Effector memory CD8-positive, alpha-beta T cell (primary cell): Measurements from ENCODE around the gene AQP5.
A peak's percentile ranks its signal among the peaks of the same experiment; 100 is the strongest.

Source experiments
- ATAC-seq: fragments of 150-1000 bp; cut with Tn5 transposase; replicated peaks from 2 replicates; pipeline ENCODE4 v1.10.0; 2021; ENCODE audit warnings: mild to moderate bottlenecking, moderate library complexity
- DNase-seq, 3 experiments: peaks; one replicate each; pipeline ENCODE4 v3.0.0; 2021
- H3K27ac Mint-ChIP-seq, 2 donors: one replicate each; pipeline ENCODE4 v1.8.0; 2022; ENCODE audit warnings: mild to moderate bottlenecking in 2 of 2, mixed read lengths in 2 of 2, moderate library complexity in 2 of 2
- H3K27me3 Mint-ChIP-seq, 2 donors: one replicate each; pipeline ENCODE4 v1.8.0; 2022; ENCODE audit warnings: mixed read lengths in 2 of 2
- H3K36me3 Mint-ChIP-seq: one replicate; pipeline ENCODE4 v1.8.0; 2022; ENCODE audit warnings: mild to moderate bottlenecking, moderate library complexity, mixed read lengths; ENCODE audit not compliant: insufficient read depth
- H3K4me1 Mint-ChIP-seq, 2 donors: one replicate each; pipeline ENCODE4 v1.8.0; 2022; ENCODE audit warnings: low read depth in 2 of 2, mixed read lengths in 2 of 2
- H3K4me3 Mint-ChIP-seq, 2 donors: one replicate each; pipeline ENCODE4 v1.8.0; 2022; ENCODE audit warnings: mild to moderate bottlenecking in 2 of 2, mixed read lengths in 2 of 2, moderate library complexity in 2 of 2
- H3K9me3 Mint-ChIP-seq, 2 donors: one replicate each; pipeline ENCODE4 v1.8.0; 2022; ENCODE audit warnings: mixed read lengths in 2 of 2

The AQP5 gene

GRCh38 chr12:49959685-49960473 is 1.8 kb upstream of the AQP5 start:
- Mint-ChIP-seq H3K27me3 (peaks cover 81 to 89% of the 10 kb centered on the region in 2 donors), H3K36me3 (no peaks in the 10 kb centered on the region), H3K4me1 (peaks cover 3 to 5% of the 10 kb centered on the region in 2 donors), H3K4me3 (peak overlapping the region in 1 of 2 donors; percentile 22), H3K27ac (no peak overlapping the region), H3K9me3 (no peaks in the 10 kb centered on the region)
- DNase-seq = no peak
- no peak for ATAC-seq

DNA sequence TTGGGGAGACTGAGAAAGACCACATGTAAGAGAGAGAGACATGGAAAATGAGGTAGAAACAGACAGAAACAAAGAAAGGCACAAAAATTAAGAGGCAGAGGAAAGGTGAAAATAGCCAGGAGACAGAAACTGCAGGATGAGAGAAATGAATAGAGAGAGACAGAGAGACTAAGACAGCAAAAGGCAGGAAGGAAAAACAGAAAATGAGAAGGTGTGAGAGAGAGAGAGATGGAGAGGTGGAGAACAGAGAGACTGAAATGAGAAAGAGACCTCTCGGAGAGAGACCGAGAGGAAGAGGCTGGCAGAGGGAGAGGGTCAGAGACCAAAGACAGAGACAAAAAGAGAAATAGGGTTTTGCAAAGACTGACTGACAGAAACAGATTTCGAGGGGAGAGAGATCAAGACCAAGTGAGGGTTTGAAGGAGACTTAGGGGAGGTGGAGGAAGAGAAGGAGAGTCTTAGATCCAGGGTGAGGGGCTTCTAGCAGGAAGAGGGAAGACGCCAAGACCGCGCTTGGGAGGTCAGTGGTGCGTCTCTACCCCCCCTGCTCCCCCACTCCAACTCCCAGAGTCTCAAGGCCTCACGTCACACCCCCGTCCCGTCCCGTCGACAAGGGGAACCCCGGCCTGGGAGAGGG is 1.1 kb upstream of the AQP5 start:
- ATAC-seq = no peak
- Mint-ChIP-seq H3K27ac (no peak overlapping the region), H3K4me1 (peaks cover 3 to 5% of the 10 kb centered on the region in 2 donors), H3K36me3 (no peaks in the 10 kb centered on the region), H3K4me3 (peak overlapping the region; percentile 9 to 22), H3K9me3 (no peaks in the 10 kb centered on the region), H3K27me3 (peaks cover 83 to 92% of the 10 kb centered on the region in 2 donors)
- DNase-seq = no peak

- H3K36me3 Mint-ChIP-seq = no peaks in the 10 kb centered on the region
- DNase-seq (no peak), ATAC-seq (no peak)
- H3K9me3 Mint-ChIP-seq = no peaks in the 10 kb centered on the region
- H3K4me3 Mint-ChIP-seq = peak overlapping the region; percentile 9 to 46
- H3K27me3 Mint-ChIP-seq = peaks cover 78 to 92% of the 10 kb centered on the region in 2 donors
- peaks cover 6 to 7% of the 10 kb centered on the region in 2 donors for H3K4me1 Mint-ChIP-seq
- no peak overlapping the region for H3K27ac Mint-ChIP-seq
Measured at GRCh38 chr12:49961993-49962764, 507 bp downstream of the AQP5 start.

- Mint-ChIP-seq H3K4me3 (peak overlapping the region; percentile 9 to 46), H3K27ac (no peak overlapping the region), H3K27me3 (peaks cover 69 to 84% of the 10 kb centered on the region in 2 donors), H3K4me1 (peaks cover 7 to 8% of the 10 kb centered on the region in 2 donors), H3K9me3 (no peaks in the 10 kb centered on the region), H3K36me3 (no peaks in the 10 kb centered on the region)
- DNase-seq (no peak), ATAC-seq (no peak)
Measured at GRCh38 chr12:49962861-49963765, 1.4 kb downstream of the AQP5 start.

GRCh38 chr12:49963976-49964815 is 2.5 kb downstream of the AQP5 start:
- DNase-seq = no peak
- Mint-ChIP-seq H3K27ac (no peak overlapping the region), H3K9me3 (no peaks in the 10 kb centered on the region), H3K4me1 (peaks cover 7 to 8% of the 10 kb centered on the region in 2 donors), H3K4me3 (no peak overlapping the region), H3K27me3 (peaks cover 58 to 73% of the 10 kb centered on the region in 2 donors), H3K36me3 (no peaks in the 10 kb centered on the region)
- no peak for ATAC-seq

GRCh38 chr12:49964849-49965624 is 3.4 kb downstream of the AQP5 start:
- H3K27me3 Mint-ChIP-seq = peaks cover 49 to 65% of the 10 kb centered on the region in 2 donors
- H3K27ac Mint-ChIP-seq = no peak overlapping the region
- DNase-seq = no peak
- ATAC-seq = no peak
- H3K36me3 Mint-ChIP-seq = no peaks in the 10 kb centered on the region
- H3K9me3 Mint-ChIP-seq = no peaks in the 10 kb centered on the region
- peaks cover 7 to 8% of the 10 kb centered on the region in 2 donors for H3K4me1 Mint-ChIP-seq
- H3K4me3 Mint-ChIP-seq = no peak overlapping the region

DNA sequence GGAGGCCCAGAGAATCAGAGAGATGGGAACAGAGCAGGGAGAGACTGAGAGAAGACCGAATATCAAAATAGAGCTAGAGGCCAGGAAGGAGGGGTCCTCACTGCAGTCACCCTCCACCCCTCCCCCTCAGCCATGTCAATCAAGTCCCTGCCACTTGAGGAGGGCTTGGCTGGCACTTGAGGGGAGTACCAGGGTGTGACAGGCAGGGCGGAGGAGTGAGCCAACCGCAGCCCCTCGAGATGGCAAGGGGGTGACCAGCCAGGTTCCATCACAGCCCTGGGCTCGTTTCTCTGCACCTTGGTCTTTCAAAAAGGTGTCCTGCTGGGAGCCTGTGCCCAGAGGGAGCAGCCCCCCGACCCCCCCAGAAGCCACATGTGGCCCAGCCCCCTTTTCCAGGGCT is 4.2 kb downstream of the AQP5 start:
- no peak overlapping the region for H3K27ac Mint-ChIP-seq
- no peaks in the 10 kb centered on the region for H3K36me3 Mint-ChIP-seq
- H3K9me3 Mint-ChIP-seq = no peaks in the 10 kb centered on the region
- ATAC-seq (no peak), DNase-seq (no peak)
- no peak overlapping the region for H3K4me3 Mint-ChIP-seq
- H3K4me1 Mint-ChIP-seq = peaks cover 4% of the 10 kb centered on the region in 2 donors
- peaks cover 42 to 57% of the 10 kb centered on the region in 2 donors for H3K27me3 Mint-ChIP-seq

- Mint-ChIP-seq H3K4me3 (peak overlapping the region; percentile 76 to 80), H3K9me3 (no peaks in the 10 kb centered on the region), H3K36me3 (no peaks in the 10 kb centered on the region), H3K27ac (no peak overlapping the region), H3K27me3 (peaks cover 40 to 54% of the 10 kb centered on the region in 2 donors), H3K4me1 (peaks cover 4% of the 10 kb centered on the region in 2 donors)
- ATAC-seq (no peak), DNase-seq (no peak)
Measured at GRCh38 chr12:49966511-49967041, 4.9 kb downstream of the AQP5 start.

DNA sequence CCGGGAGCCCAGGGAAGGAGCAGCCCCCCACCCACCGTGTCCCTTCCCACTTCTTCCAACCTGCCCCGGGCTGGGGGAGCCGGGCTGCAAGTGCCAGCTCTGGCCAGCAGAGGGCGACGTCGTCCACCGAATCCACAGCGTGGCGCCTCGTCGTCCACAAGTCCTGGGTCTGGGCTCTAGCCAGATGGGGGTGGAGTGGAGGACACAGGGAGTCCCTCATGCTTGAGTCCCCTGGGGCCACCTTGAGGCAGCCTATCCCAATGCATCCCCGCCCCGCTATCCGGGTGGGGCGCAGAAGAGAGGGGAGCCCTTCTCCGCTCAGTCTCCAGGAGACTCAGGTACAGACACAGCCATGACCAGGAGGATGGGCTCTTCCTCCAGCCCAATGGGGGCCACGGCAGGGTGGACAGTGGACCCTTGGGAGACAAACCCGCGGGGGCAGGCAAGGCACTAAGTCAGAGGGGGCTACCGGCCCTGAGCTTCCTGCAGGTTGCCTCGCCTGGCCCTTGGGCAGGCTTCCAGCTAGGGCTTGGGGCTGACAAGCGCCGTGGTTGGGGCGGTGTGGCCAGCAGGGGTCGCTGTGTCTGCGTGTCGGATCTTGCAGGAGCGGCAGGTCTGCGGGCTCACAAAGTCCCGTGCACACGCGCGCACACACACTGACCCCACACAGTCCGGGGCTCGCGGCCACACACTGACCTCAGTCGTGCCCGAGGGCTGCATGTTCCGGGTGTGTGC is 5.5 kb downstream of the AQP5 start:
- Mint-ChIP-seq H3K9me3 (no peaks in the 10 kb centered on the region), H3K4me3 (peak overlapping the region; percentile 76 to 80), H3K27ac (peak overlapping the region in 1 of 2 donors; percentile 49), H3K4me1 (peaks cover 4% of the 10 kb centered on the region in 2 donors), H3K27me3 (peaks cover 37 to 51% of the 10 kb centered on the region in 2 donors), H3K36me3 (no peaks in the 10 kb centered on the region)
- peak; percentile 88 for ATAC-seq
- peak; percentile 91 to 95 (median 94) for DNase-seq

DNA sequence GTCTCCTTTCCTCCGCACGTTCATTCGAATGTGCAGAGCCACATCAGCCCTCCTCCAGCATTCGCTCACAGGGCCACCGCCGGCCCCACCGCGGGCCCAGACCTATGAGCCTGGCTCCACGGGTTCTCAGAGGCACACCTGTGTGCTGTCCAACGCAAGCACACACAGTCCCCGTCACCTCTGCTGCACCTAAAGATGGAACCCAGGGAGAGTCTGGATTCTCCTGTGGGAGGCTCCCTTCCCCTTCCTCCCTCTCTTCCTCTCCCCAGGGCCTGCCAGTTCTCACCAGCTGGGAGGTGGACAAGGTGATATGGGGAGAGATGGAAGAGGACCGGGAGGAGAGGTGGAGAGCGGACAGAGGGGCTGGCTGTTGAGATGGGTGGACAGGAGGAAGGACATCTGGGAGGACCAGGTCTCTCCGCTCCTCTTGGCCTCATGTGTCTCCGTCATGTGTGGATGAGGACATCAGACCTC is 6.1 kb downstream of the AQP5 start:
- peak overlapping the region; percentile 76 to 80 for H3K4me3 Mint-ChIP-seq
- peaks cover 4% of the 10 kb centered on the region in 2 donors for H3K4me1 Mint-ChIP-seq
- DNase-seq = no peak
- peak; percentile 19 for ATAC-seq
- no peaks in the 10 kb centered on the region for H3K9me3 Mint-ChIP-seq
- no peaks in the 10 kb centered on the region for H3K36me3 Mint-ChIP-seq
- H3K27ac Mint-ChIP-seq = no peak overlapping the region
- H3K27me3 Mint-ChIP-seq = peaks cover 31 to 45% of the 10 kb centered on the region in 2 donors

DNA sequence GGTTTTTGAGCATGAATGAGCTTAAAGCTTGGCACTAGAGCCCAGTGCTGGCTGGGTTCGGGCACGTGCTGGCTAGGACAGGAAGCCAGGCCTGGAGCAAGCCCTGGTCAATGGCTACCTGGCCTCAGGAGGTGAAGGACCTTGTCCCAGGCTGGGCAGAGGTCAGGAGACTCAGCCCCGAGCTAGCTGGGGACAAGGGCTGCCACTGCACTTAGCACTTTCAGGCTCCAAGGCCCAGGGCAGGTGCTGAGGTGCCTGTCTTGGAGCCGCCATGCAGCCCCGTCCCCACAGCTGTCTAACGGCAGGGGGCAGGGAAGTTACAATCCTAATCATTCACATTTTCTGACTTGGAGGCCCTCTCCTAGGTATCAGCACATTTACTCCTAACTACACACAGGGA is 6.8 kb downstream of the AQP5 start:
- Mint-ChIP-seq H3K27ac (no peak overlapping the region), H3K4me1 (peaks cover 4% of the 10 kb centered on the region in 2 donors), H3K36me3 (no peaks in the 10 kb centered on the region), H3K9me3 (no peaks in the 10 kb centered on the region), H3K27me3 (peaks cover 25 to 38% of the 10 kb centered on the region in 2 donors), H3K4me3 (no peak overlapping the region)
- no peak for DNase-seq
- no peak for ATAC-seq
